HEK293 (cell line): ENCODE measurements around the gene CCR9.
"Not testable (repeated sequence)": the region's sequence is repeated elsewhere in the genome, so short reads cannot be mapped to it uniquely, and the experiment has no call there.

Source experiments
- CTCF ChIA-PET: fragments of 350-600 bp; formaldehyde crosslinking; extraction: SDS; loops from one replicate; lab custom pipeline; 2021; ENCODE audit warnings: antibody characterized with exemption; lab: Yijun Ruan, JAX
- POLR2A ChIA-PET: fragments of 300-600 bp; formaldehyde crosslinking; extraction: SDS; loops from one replicate; lab custom pipeline; 2020; ENCODE audit warnings: antibody characterized with exemption, inconsistent platforms; lab: Yijun Ruan, JAX
- H3K27ac ChIP-seq: fragments of 200-500 bp; sonication (Bioruptor generic); 2 replicates; pipeline ENCODE4 v1.5.1; 2014; ENCODE audit warnings: low read depth, low read length, control low read depth, inconsistent platforms; ENCODE audit errors: extremely low read depth
- H3K36me3 ChIP-seq, 2 experiments: fragments of 200-500 bp in 1 of 2; sonication (Bioruptor generic) in 1 of 2; 1 replicate in 1 of 2; 2 replicates in 1 of 2; pipeline ENCODE4 v1.5.1; 2014 to 2017; ENCODE audit warnings: inconsistent platforms in 2 of 2, low read length in 2 of 2; ENCODE audit not compliant: control insufficient read depth in 2 of 2, insufficient read depth in 1 of 2
- H3K4me1 ChIP-seq: fragments of 200-500 bp; sonication (Bioruptor generic); 2 replicates; pipeline ENCODE4 v1.5.1; 2014; ENCODE audit warnings: mild to moderate bottlenecking, low read length, inconsistent platforms; ENCODE audit not compliant: control insufficient read depth, insufficient read depth
- H3K4me3 ChIP-seq: 2 replicates; pipeline ENCODE4 v1.5.1; 2011; ENCODE audit warnings: low read depth, mild to moderate bottlenecking, control low read depth, low read length, moderate library complexity
- H3K9me3 ChIP-seq: fragments of 200-500 bp; sonication (Bioruptor generic); 2 replicates; pipeline ENCODE4 v1.5.1; 2014; ENCODE audit warnings: low read depth, low read length, inconsistent platforms; ENCODE audit not compliant: control insufficient read depth, insufficient read depth
- AEBP2 ChIP-seq: fragments of 450-650 bp; formaldehyde crosslinking; IDR thresholded peaks from 2 replicates; pipeline ENCODE4 v1.5.1; 2016; ENCODE audit warnings: missing biosample characterization, missing genetic modification characterization, borderline replicate concordance
- ELK4 ChIP-seq: IDR thresholded peaks from 2 replicates; pipeline ENCODE4 v1.6.1; 2011; ENCODE audit warnings: mild to moderate bottlenecking, low read depth, low read length, borderline replicate concordance
- GLI4 ChIP-seq: fragments of 450-650 bp; formaldehyde crosslinking; IDR thresholded peaks from 2 replicates; pipeline ENCODE4 v1.5.1; 2016; ENCODE audit warnings: missing biosample characterization, missing genetic modification characterization
- HOXA7 ChIP-seq: sonication (generic); formaldehyde crosslinking; IDR thresholded peaks from 2 replicates; pipeline ENCODE4 v1.8.1; 2022; ENCODE audit warnings: missing genetic modification reagents, borderline replicate concordance
- PRDM2 ChIP-seq: fragments of 450-650 bp; formaldehyde crosslinking; IDR thresholded peaks from 2 replicates; pipeline ENCODE4 v1.5.1; 2016; ENCODE audit warnings: missing biosample characterization, missing genetic modification characterization, borderline replicate concordance
- ZBTB10 ChIP-seq: fragments of 450-650 bp; formaldehyde crosslinking; IDR thresholded peaks from 2 replicates; pipeline ENCODE4 v1.5.1; 2016; ENCODE audit warnings: missing biosample characterization, missing genetic modification characterization
- ZEB2 ChIP-seq: fragments of 450-650 bp; formaldehyde crosslinking; IDR thresholded peaks from 2 replicates; pipeline ENCODE4 v1.5.1; 2016; ENCODE audit warnings: missing biosample characterization, missing genetic modification characterization
- ZNF146 ChIP-seq: fragments of 450-650 bp; formaldehyde crosslinking; IDR thresholded peaks from 2 replicates; pipeline ENCODE4 v1.5.1; 2016; ENCODE audit warnings: missing biosample characterization, missing genetic modification characterization
- ZNF174 ChIP-seq: fragments of 450-650 bp; formaldehyde crosslinking; IDR thresholded peaks from 2 replicates; pipeline ENCODE4 v1.5.0; 2017; ENCODE audit warnings: missing biosample characterization, mild to moderate bottlenecking, missing genetic modification characterization
- ZNF175 ChIP-seq: fragments of 450-650 bp; formaldehyde crosslinking; IDR thresholded peaks from 2 replicates; pipeline ENCODE4 v1.5.1; 2016; ENCODE audit warnings: missing biosample characterization, missing genetic modification characterization
- ZNF362 ChIP-seq: fragments of 450-650 bp; formaldehyde crosslinking; IDR thresholded peaks from 2 replicates; pipeline ENCODE4 v1.5.1; 2016; ENCODE audit warnings: missing biosample characterization, missing genetic modification characterization
- ZNF37A ChIP-seq: fragments of 450-650 bp; IDR thresholded peaks from 2 replicates; pipeline ENCODE4 v1.5.1; 2018; ENCODE audit warnings: missing biosample characterization, missing genetic modification characterization
- ZNF404 ChIP-seq: fragments of 450-650 bp; formaldehyde crosslinking; IDR thresholded peaks from 2 replicates; pipeline ENCODE4 v1.5.1; 2017; ENCODE audit warnings: missing biosample characterization, missing genetic modification characterization
- ZNF423 ChIP-seq: fragments of 450-650 bp; formaldehyde crosslinking; IDR thresholded peaks from 2 replicates; pipeline ENCODE4 v1.5.1; 2016; ENCODE audit warnings: missing biosample characterization, missing genetic modification characterization
- ZNF521 ChIP-seq: fragments of 450-650 bp; formaldehyde crosslinking; IDR thresholded peaks from 2 replicates; pipeline ENCODE4 v1.5.1; 2017; ENCODE audit warnings: missing biosample characterization, mild to moderate bottlenecking, missing genetic modification characterization
- ZNF629 ChIP-seq: fragments of 450-650 bp; formaldehyde crosslinking; IDR thresholded peaks from 2 replicates; pipeline ENCODE4 v1.5.1; 2017; ENCODE audit warnings: missing biosample characterization, missing genetic modification characterization

Gene CCR9

GRCh38 chr3:45857024-45857423 is 29.3 kb upstream of the CCR9 start:
- H3K4me1 ChIP-seq, POLR2A ChIA-PET, H3K27ac ChIP-seq, H3K36me3 ChIP-seq, H3K9me3 ChIP-seq, H3K4me3 ChIP-seq: not testable (repeated sequence)
- CTCF ChIA-PET: interaction anchor here (0.7 kb wide), 1 partner anchor 73 kb away, joined by 3 read pairs; no protein-coding TSS in a partner anchor
- TF ChIP-seq ZNF146 (tag by site-specific recombination): peak; percentile 40; the same call in 1 of the 2 replicates

GRCh38 chr3:45858809-45859543 is 27.4 kb upstream of the CCR9 start:
- ChIA-PET CTCF (no interaction called here), POLR2A (no interaction called here)
- no peaks in the 10 kb centered on the region for H3K4me1 ChIP-seq

GRCh38 chr3:45860481-45860880 is 25.9 kb upstream of the CCR9 start:
- ChIA-PET POLR2A (interaction anchor here (0.5 kb wide), 1 partner anchor 35 kb away, joined by 3 read pairs; no protein-coding TSS in a partner anchor), CTCF (no interaction called here)
- no peaks in the 10 kb centered on the region for H3K9me3 ChIP-seq
- no peaks in the 10 kb centered on the region for H3K4me1 ChIP-seq
- H3K4me3 ChIP-seq: no peak overlapping the region
- H3K27ac ChIP-seq: no peak overlapping the region
- H3K36me3 ChIP-seq: no peaks in the 10 kb centered on the region
- TF ChIP-seq ZNF362 (tag by site-specific recombination): no peak
- no peak for TF ChIP-seq ZNF174 (tag by site-specific recombination)
- no peak for TF ChIP-seq PRDM2
- no peak for TF ChIP-seq ZNF37A

More at GRCh38 chr3:45858809-45859543, 27.4 kb upstream of the CCR9 start:
- Histone ChIP-seq H3K4me3 (no peak overlapping the region), H3K36me3 (no peaks in the 10 kb centered on the region), H3K27ac (no peak overlapping the region), H3K9me3 (no peaks in the 10 kb centered on the region)
- TF ChIP-seq ZNF629 (no peak), GLI4 (tag by site-specific recombination) (no peak), ZNF404 (tag by site-specific recombination) (no peak), ZNF521 (tag by site-specific recombination) (no peak), ZEB2 (tag by site-specific recombination) (no peak), ZNF423 (tag by site-specific recombination) (no peak), ZNF175 (tag by site-specific recombination) (no peak), ZBTB10 (tag by site-specific recombination) (no peak), AEBP2 (tag by site-specific recombination) (no peak), HOXA7 (no peak), ELK4 (no peak)
